Natural killer cell (primary cell): ENCODE measurements around the gene MOCS2. TPM values are rescaled to one million over a fixed set of nuclear protein-coding genes. Genes with fewer than 3 reads are reported as not detected.
"Not testable (repeated sequence)": the region's sequence is repeated elsewhere in the genome, so short reads cannot be mapped to it uniquely, and the experiment has no call there.

Experiments used
- ATAC-seq, 3 donors: fragments of 150-1000 bp in 2 of 3; fragments of 200-7000 bp in 1 of 3; cut with Tn5 transposase; 1 replicate in 1 of 3; 2 replicates in 2 of 3; pipeline ENCODE4 v1.10.0; 2021; ENCODE audit warnings: mild to moderate bottlenecking in 2 of 3, moderate library complexity in 2 of 3
- DNase-seq, 2 donors: peaks; one replicate each; pipeline versions ENCODE4 v3.0.0 to v3.0.0-alpha.2; 2013 to 2021; ENCODE audit warnings: mixed read lengths in 1 of 2
- H3K27ac ChIP-seq: one replicate; pipeline ENCODE4 v1.5.1; 2013; ENCODE audit warnings: mild to moderate bottlenecking, low read length
- H3K27me3 ChIP-seq: one replicate; pipeline ENCODE4 v1.6.1; 2013; ENCODE audit warnings: low read length; ENCODE audit not compliant: control insufficient read depth, insufficient read depth
- H3K36me3 ChIP-seq: one replicate; pipeline ENCODE4 v1.6.1; 2013; ENCODE audit warnings: low read length; ENCODE audit not compliant: control insufficient read depth, insufficient read depth
- H3K4me1 ChIP-seq: one replicate; pipeline ENCODE4 v1.6.1; 2013; ENCODE audit warnings: low read length; ENCODE audit not compliant: control insufficient read depth, insufficient read depth
- H3K4me3 ChIP-seq: one replicate; pipeline ENCODE4 v1.5.1; 2013; ENCODE audit warnings: low read length
- H3K9me3 ChIP-seq: one replicate; pipeline ENCODE4 v1.6.1; 2013; ENCODE audit warnings: low read length; ENCODE audit not compliant: control insufficient read depth, insufficient read depth
- H3K27ac Mint-ChIP-seq, 2 donors: one replicate each; pipeline ENCODE4 v1.8.0; 2022; ENCODE audit warnings: mild to moderate bottlenecking in 2 of 2, mixed read lengths in 2 of 2, moderate library complexity in 1 of 2
- H3K27me3 Mint-ChIP-seq, 2 donors: one replicate each; pipeline ENCODE4 v1.8.0; 2022; ENCODE audit warnings: low read depth in 2 of 2, mixed read lengths in 2 of 2
- H3K36me3 Mint-ChIP-seq: one replicate; pipeline ENCODE4 v1.8.0; 2022; ENCODE audit warnings: mixed read lengths
- H3K4me1 Mint-ChIP-seq, 2 donors: one replicate each; pipeline ENCODE4 v1.8.0; 2022; ENCODE audit warnings: mixed read lengths in 2 of 2
- H3K4me3 Mint-ChIP-seq: one replicate; pipeline ENCODE4 v1.8.0; 2022; ENCODE audit warnings: mild to moderate bottlenecking, moderate library complexity, mixed read lengths
- H3K9me3 Mint-ChIP-seq, 2 donors: one replicate each; pipeline ENCODE4 v1.8.0; 2022; ENCODE audit warnings: mixed read lengths in 2 of 2
- CTCF ChIP-seq: fragments of 200-600 bp; IDR thresholded peaks from one replicate; pipeline ENCODE4 v1.8.0; 2022; ENCODE audit warnings: antibody characterized with exemption
- WGBS: methylation state at CpG from one replicate; pipeline ENCODE4 v1.1.7; 2013; ENCODE audit warnings: missing lambda C conversion rate; ENCODE audit not compliant: insufficient coverage; 5-methylcytosine and 5-hydroxymethylcytosine counted together
- intact Hi-C: fragments of 100-400 bp; cut with micrococcal nuclease; formaldehyde crosslinking; loops from one replicate; pipeline ENCODE4 v1.14.2; 2022
- total RNA-seq, 4 donors: library from RNA; stranded (reverse); fragments of 120-200 nt in 1 of 4; gene quantifications; one replicate each; pipeline versions ENCODE4 v1.2.3 to v1.2.4, GENCODE V29; 2013 to 2022

Gene MOCS2
- total RNA-seq, 3 donors from 2014 or later (not counting 1 experiment from before 2014, with no cell fraction given), result 13.8 to 15.9 (median 14.7) TPM

- intact Hi-C loops, result no loop called here
- TF ChIP-seq CTCF, result no peak
Measured at GRCh38 chr5:53114988-53115387, 5.4 kb upstream of the MOCS2 start.

GRCh38 chr5:53113947-53114346 is 4.4 kb upstream of the MOCS2 start:
- no peak overlapping the region for H3K27ac Mint-ChIP-seq
- intact Hi-C loops, result no loop called here

More at GRCh38 chr5:53114988-53115387, 5.4 kb upstream of the MOCS2 start:
- H3K27me3 Mint-ChIP-seq, result peaks cover 13 to 28% of the 10 kb centered on the region in 2 donors
- no peak overlapping the region for H3K27ac Mint-ChIP-seq
- DNase-seq (no peak), ATAC-seq (no peak)
- no peaks in the 10 kb centered on the region for H3K9me3 Mint-ChIP-seq
- Histone ChIP-seq H3K4me3 (no peak overlapping the region), H3K27ac (no peak overlapping the region), H3K4me1 (peaks cover 4% of the 10 kb centered on the region), H3K9me3 (no peaks in the 10 kb centered on the region), H3K27me3 (no peaks in the 10 kb centered on the region), H3K36me3 (no peaks in the 10 kb centered on the region)
- no peaks in the 10 kb centered on the region for H3K36me3 Mint-ChIP-seq
- no peak overlapping the region for H3K4me3 Mint-ChIP-seq
- H3K4me1 Mint-ChIP-seq, result peaks cover 8 to 11% of the 10 kb centered on the region in 2 donors

GRCh38 chr5:53112909-53113308 is 3.4 kb upstream of the MOCS2 start:
- no peaks in the 10 kb centered on the region for H3K36me3 ChIP-seq
- ATAC-seq (no peak), DNase-seq (no peak)
- H3K4me3 ChIP-seq, result no peak overlapping the region
- Mint-ChIP-seq H3K36me3 (no peaks in the 10 kb centered on the region), H3K27ac (no peak overlapping the region), H3K4me1 (peaks cover 18 to 20% of the 10 kb centered on the region in 2 donors), H3K27me3 (peaks cover 2 to 13% of the 10 kb centered on the region in 2 donors), H3K9me3 (no peaks in the 10 kb centered on the region), H3K4me3 (no peak overlapping the region)
- TF ChIP-seq CTCF, result no peak
- intact Hi-C loops, result no loop called here
- peaks cover 8% of the 10 kb centered on the region for H3K4me1 ChIP-seq
- H3K27ac ChIP-seq, result no peak overlapping the region
- no peaks in the 10 kb centered on the region for H3K27me3 ChIP-seq
- 94% methylated on average over 1 of the region's 3 CpGs for WGBS
- no peaks in the 10 kb centered on the region for H3K9me3 ChIP-seq

More at GRCh38 chr5:53113947-53114346, 4.4 kb upstream of the MOCS2 start:
- H3K4me3 Mint-ChIP-seq, result no peak overlapping the region
- WGBS, result 91% methylated on average over 9 of the region's 9 CpGs
- peaks cover 11 to 24% of the 10 kb centered on the region in 2 donors for H3K27me3 Mint-ChIP-seq
- no peak overlapping the region for H3K27ac ChIP-seq
- DNase-seq (no peak), ATAC-seq (no peak)
- peaks cover 15 to 19% of the 10 kb centered on the region in 2 donors for H3K4me1 Mint-ChIP-seq
- H3K36me3 Mint-ChIP-seq, result no peaks in the 10 kb centered on the region
- TF ChIP-seq CTCF, result no peak
- H3K27me3 ChIP-seq, result no peaks in the 10 kb centered on the region
- no peaks in the 10 kb centered on the region for H3K9me3 Mint-ChIP-seq
- H3K4me1 ChIP-seq, result peaks cover 8% of the 10 kb centered on the region
- no peaks in the 10 kb centered on the region for H3K9me3 ChIP-seq
- no peaks in the 10 kb centered on the region for H3K36me3 ChIP-seq
- H3K4me3 ChIP-seq, result no peak overlapping the region

GRCh38 chr5:53112307-53112706 is 2.8 kb upstream of the MOCS2 start:
- H3K4me1 ChIP-seq, DNase-seq, H3K36me3 ChIP-seq, ATAC-seq, H3K4me3 ChIP-seq, H3K27ac Mint-ChIP-seq, H3K4me3 Mint-ChIP-seq, H3K27ac ChIP-seq, intact Hi-C loops, H3K9me3 ChIP-seq, H3K9me3 Mint-ChIP-seq, H3K36me3 Mint-ChIP-seq, H3K27me3 ChIP-seq, H3K27me3 Mint-ChIP-seq: not testable (repeated sequence)
- H3K4me1 Mint-ChIP-seq, result peaks cover 22 to 25% of the 10 kb centered on the region in 2 donors
- WGBS, result 94% methylated on average over 6 of the region's 6 CpGs
